GM23248 (cell line): ENCODE data around the gene NEDD4L.

Experiments
- EZH2 ChIP-seq: fragments of 200-600 bp; sonication (generic); IDR thresholded peaks from 2 replicates; pipeline ENCODE4 v1.6.1; 2018; ENCODE audit warnings: antibody characterized with exemption, mild to moderate bottlenecking; ENCODE audit not compliant: insufficient read depth, poor library complexity, severe bottlenecking
- EZH2phosphoT487 ChIP-seq: fragments of 200-600 bp; sonication (generic); IDR thresholded peaks from 2 replicates; pipeline ENCODE4 v1.6.1; 2018; ENCODE audit warnings: antibody characterized with exemption, moderate library complexity, mild to moderate bottlenecking, low read depth; ENCODE audit not compliant: insufficient read depth

DNA sequence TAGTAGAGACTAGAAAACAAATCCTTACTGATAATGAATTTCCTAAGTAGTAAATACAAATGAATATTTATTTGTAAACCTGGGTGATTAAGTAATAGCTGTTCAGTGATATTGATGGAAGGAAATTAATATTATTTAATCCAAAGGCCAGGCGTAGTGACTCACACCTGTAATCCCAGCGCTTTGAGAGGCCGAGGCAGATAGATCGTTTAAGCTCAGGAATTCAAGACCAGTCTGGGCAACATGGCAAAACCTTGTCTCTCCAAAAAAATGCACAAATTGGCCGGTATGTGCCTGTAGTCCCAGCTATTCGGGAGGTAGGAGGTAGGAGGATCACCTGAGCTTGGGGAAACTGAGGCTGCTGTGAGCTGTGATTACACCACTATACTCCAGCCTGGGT lies 228.2 kb downstream of the NEDD4L start:
- TF ChIP-seq EZH2 (no peak), EZH2phosphoT487 (no peak)
